ENCODE results near the gene ID4.

Gene ID4

GRCh38 chr6:19879663-19880062 is 42.5 kb downstream of the ID4 start:
- no peak for TF ChIP-seq EP300 (IDR thresholded peaks at IDR 0.05; ENCODE audit: borderline replicate concordance)
- TF ChIP-seq ZBTB7A (IDR thresholded peaks at IDR 0.05; ENCODE audit: low read depth): no peak
- TF ChIP-seq NFIC (IDR thresholded peaks at IDR 0.05): no peak
- no peak for TF ChIP-seq YY1 (IDR thresholded peaks at IDR 0.05; ENCODE audit: low read depth)
- no peak for TF ChIP-seq TEAD4 (IDR thresholded peaks at IDR 0.05)
- TF ChIP-seq USF1 (IDR thresholded peaks at IDR 0.05): no peak
- TF ChIP-seq FOXM1 (IDR thresholded peaks at IDR 0.05; ENCODE audit: borderline replicate concordance, low read depth): no peak
- TF ChIP-seq TAF1 (IDR thresholded peaks at IDR 0.05; ENCODE audit: low read depth): no peak
- TF ChIP-seq, protein P1, sequence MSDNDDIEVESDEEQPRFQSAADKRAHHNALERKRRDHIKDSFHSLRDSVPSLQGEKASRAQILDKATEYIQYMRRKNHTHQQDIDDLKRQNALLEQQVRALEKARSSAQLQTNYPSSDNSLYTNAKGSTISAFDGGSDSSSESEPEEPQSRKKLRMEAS (IDR thresholded peaks at IDR 0.05): no peak
- no peak for TF ChIP-seq RAD21 (IDR thresholded peaks at IDR 0.05; ENCODE audit: low read depth)
- no peak for TF ChIP-seq EGR1 (IDR thresholded peaks at IDR 0.05)
- TF ChIP-seq CREB1 (IDR thresholded peaks at IDR 0.05; ENCODE audit: low read depth): no peak
- TF ChIP-seq TCF12 (IDR thresholded peaks at IDR 0.05; ENCODE audit: low read depth): no peak
- no peak for TF ChIP-seq REST (IDR thresholded peaks at IDR 0.05; ENCODE audit: low read depth)
- no peak for TF ChIP-seq CEBPB (IDR thresholded peaks at IDR 0.05)

- TF ChIP-seq ZBTB7A (IDR thresholded peaks at IDR 0.05; ENCODE audit: low read depth) (no peak), USF1 (IDR thresholded peaks at IDR 0.05) (no peak), FOXM1 (IDR thresholded peaks at IDR 0.05; ENCODE audit: borderline replicate concordance, low read depth) (no peak), TCF12 (IDR thresholded peaks at IDR 0.05; ENCODE audit: low read depth) (no peak), REST (IDR thresholded peaks at IDR 0.05; ENCODE audit: low read depth) (no peak), EGR1 (IDR thresholded peaks at IDR 0.05) (no peak), TAF1 (IDR thresholded peaks at IDR 0.05; ENCODE audit: low read depth) (no peak), RAD21 (IDR thresholded peaks at IDR 0.05; ENCODE audit: low read depth) (no peak), EP300 (IDR thresholded peaks at IDR 0.05; ENCODE audit: borderline replicate concordance) (no peak)
- TF ChIP-seq, protein P1 (IDR thresholded peaks at IDR 0.05): no peak
These were observed 42.9 kb downstream of the ID4 start for GRCh38 chr6:19880066-19880465.

- TF ChIP-seq TCF12 (IDR thresholded peaks at IDR 0.05; ENCODE audit: low read depth): no peak
- no peak for TF ChIP-seq CREB1 (IDR thresholded peaks at IDR 0.05; ENCODE audit: low read depth)
- TF ChIP-seq TEAD4 (IDR thresholded peaks at IDR 0.05): no peak
- no peak for TF ChIP-seq TAF1 (IDR thresholded peaks at IDR 0.05; ENCODE audit: low read depth)
- TF ChIP-seq USF1 (IDR thresholded peaks at IDR 0.05): no peak
- no peak for TF ChIP-seq YY1 (IDR thresholded peaks at IDR 0.05; ENCODE audit: low read depth)
- TF ChIP-seq RAD21 (IDR thresholded peaks at IDR 0.05; ENCODE audit: low read depth): no peak
- TF ChIP-seq, protein P1 (IDR thresholded peaks at IDR 0.05): no peak
- TF ChIP-seq FOXM1 (IDR thresholded peaks at IDR 0.05; ENCODE audit: borderline replicate concordance, low read depth): no peak
- no peak for TF ChIP-seq NFIC (IDR thresholded peaks at IDR 0.05)
- no peak for TF ChIP-seq EGR1 (IDR thresholded peaks at IDR 0.05)
- no peak for TF ChIP-seq REST (IDR thresholded peaks at IDR 0.05; ENCODE audit: low read depth)
- no peak for TF ChIP-seq CEBPB (IDR thresholded peaks at IDR 0.05)
- no peak for TF ChIP-seq ZBTB7A (IDR thresholded peaks at IDR 0.05; ENCODE audit: low read depth)
- no peak for TF ChIP-seq EP300 (IDR thresholded peaks at IDR 0.05; ENCODE audit: borderline replicate concordance)
These were observed 54.3 kb downstream of the ID4 start for GRCh38 chr6:19891451-19891850.

Measured in Ishikawa (cell line).